Fibroblast of mammary gland (primary cell): Measurements from ENCODE around the gene MIPEP.
"Not testable (repeated sequence)": the region's sequence is repeated elsewhere in the genome, so short reads cannot be mapped to it uniquely, and the experiment has no call there.

ENCODE experiments used
- DNase-seq: peaks from one replicate; pipeline ENCODE4 v3.0.0-alpha.2; 2010; ENCODE audit warnings: low read depth
- H3K4me3 ChIP-seq: 2 replicates; pipeline ENCODE4 v1.5.1; 2011; ENCODE audit warnings: low read depth, mild to moderate bottlenecking, low read length, moderate library complexity; ENCODE audit not compliant: control insufficient read depth
- TF ChIP-seq, protein P1 (sequence below): conservative IDR thresholded peaks from 2 replicates; pipeline ENCODE4 v1.5.1; 2011; ENCODE audit warnings: low read depth, low read length, inconsistent platforms; ENCODE audit not compliant: control insufficient read depth, insufficient read depth

MIPEP gene

DNA sequence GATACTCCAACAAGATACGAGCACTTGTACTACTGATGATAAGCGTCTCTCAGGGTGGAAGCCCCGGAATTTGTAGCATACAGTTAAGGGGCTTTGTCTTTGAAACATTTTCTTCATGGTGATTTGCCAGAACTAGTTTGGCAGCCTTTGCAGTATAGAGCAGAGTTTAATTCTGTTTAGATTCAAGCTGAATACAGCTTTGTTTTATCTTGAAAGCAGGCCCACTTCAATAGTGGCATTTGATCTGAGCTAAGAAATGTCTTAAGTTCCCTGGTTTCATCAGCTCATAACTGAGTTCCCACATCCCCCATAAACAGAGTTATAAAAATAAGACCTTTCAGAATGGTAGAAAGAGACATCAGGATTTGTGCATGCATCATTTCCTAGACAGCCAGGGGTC, 125.9 kb downstream of the MIPEP start:
- TF ChIP-seq, protein P1, sequence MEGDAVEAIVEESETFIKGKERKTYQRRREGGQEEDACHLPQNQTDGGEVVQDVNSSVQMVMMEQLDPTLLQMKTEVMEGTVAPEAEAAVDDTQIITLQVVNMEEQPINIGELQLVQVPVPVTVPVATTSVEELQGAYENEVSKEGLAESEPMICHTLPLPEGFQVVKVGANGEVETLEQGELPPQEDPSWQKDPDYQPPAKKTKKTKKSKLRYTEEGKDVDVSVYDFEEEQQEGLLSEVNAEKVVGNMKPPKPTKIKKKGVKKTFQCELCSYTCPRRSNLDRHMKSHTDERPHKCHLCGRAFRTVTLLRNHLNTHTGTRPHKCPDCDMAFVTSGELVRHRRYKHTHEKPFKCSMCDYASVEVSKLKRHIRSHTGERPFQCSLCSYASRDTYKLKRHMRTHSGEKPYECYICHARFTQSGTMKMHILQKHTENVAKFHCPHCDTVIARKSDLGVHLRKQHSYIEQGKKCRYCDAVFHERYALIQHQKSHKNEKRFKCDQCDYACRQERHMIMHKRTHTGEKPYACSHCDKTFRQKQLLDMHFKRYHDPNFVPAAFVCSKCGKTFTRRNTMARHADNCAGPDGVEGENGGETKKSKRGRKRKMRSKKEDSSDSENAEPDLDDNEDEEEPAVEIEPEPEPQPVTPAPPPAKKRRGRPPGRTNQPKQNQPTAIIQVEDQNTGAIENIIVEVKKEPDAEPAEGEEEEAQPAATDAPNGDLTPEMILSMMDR, result no peak
- no peak overlapping the region for H3K4me3 ChIP-seq
- no peak for DNase-seq

DNA sequence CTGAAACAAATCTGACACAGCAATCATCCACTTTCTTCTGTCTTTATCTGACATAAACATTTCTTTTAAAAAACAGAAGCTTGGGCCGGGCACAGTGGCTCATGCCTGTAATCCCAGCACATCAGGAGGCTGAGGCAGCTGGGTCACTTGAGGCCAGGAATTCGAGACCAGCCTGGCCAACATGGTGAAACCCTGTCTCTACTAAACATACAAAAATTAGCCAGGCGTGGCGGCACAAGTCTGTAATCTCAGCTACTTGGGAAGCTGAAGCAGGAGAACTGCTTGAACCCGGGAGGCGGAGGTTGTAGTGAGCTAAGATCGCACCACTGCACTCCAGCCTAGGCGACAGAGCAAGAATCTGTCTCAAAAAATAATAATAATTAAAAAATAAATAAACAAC, 127.4 kb downstream of the MIPEP start:
- not testable (repeated sequence) for H3K4me3 ChIP-seq

DNA sequence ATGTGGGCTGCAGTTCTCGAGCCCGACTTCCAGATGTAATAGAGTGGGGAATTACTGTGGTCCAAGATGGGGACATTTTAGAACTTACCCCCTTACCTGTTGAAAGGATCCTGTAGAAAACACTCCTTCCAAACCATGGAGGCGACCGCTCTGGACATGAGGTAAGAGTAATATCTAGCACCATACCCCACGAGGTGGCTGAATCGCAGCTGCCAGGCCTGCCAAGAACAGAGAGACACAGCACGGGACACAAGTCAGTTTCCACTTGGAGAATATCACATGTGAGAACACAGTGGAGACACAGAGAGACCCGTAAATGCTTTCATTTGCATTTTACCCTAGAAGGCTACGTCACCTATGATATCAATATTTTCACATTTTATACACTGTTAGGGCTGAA, 129.2 kb downstream of the MIPEP start:
- no peak for DNase-seq
- TF ChIP-seq, protein P1, result no peak
- no peak overlapping the region for H3K4me3 ChIP-seq

More for the DNA sequence above, 127.4 kb downstream of the MIPEP start:
- not testable (repeated sequence) for DNase-seq

DNA sequence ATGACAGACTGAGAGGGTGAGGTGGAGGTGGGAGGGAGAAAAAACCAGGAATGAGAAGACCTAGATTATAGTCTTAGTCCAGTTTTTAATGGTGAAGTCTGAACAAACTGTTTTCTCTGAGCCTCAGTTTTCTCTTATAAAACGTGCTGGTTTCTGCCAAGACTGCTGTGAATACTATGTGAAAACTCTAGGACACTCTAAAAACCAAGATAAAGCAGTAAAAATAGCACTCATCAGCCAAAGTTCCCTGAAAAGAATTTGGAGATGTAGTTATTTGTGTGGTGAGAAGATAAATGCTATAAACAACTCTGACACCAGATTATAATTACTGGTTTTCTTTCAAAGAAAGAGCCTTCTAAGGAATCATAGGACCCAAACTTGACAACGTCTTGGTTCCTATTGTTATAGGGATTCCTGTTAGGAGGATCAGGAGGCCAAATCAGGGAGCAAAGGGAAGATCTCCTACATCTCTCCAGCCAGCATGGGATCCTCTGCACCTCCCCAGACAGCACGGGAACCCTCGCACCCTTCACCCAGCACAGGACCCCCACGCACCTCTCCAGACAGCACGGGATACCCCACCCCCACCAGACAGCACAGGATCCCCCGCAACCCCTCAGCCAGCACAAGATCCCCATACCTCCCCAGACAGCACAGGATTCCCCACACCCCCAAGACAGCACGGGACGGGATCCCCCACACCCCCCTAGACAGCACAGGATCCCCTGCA, 130.2 kb downstream of the MIPEP start:
- H3K4me3 ChIP-seq, result no peak overlapping the region
- TF ChIP-seq, protein P1, result no peak
- DNase-seq, result no peak

DNA sequence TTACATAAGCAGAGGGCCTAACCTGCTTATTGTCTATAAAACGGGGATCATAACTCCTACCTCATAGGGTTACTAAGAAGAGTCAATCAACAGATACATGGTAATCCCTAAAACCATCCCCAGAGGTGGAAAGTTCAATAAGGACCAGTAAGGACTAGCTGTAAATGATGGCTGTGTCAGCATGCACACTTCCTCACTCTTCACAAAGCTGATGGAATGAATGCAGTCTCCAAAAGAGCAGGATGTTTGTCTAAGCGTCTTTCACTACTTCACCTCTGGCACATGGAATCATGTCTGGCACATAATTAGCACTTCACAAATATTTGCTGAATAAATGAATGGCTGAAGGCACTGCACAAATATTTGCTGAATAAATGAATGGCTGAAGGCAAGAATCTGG, 134.2 kb downstream of the MIPEP start:
- no peak for DNase-seq
- TF ChIP-seq, protein P1, result no peak

DNA sequence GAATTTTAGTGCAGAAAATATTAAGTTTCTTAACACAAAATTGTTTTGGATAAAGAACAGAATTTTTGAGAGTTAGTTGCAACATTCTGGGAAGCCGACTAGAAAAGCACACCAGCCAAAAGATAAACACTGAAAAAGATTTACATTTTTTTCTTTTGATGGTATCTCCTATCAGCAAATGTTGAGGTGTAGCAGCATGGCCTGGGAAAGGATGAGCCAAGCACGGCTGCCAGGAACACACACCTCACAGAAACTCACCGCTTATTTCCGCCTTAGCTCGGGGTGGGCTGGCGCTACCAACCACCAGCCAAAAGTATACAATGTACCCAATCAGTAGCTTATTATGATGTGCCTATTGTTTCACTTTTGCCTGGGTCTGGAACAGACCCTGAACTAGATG, 134.7 kb downstream of the MIPEP start:
- TF ChIP-seq, protein P1, result no peak
- H3K4me3 ChIP-seq, result no peak overlapping the region
- DNase-seq, result no peak

More for the DNA sequence above, 134.2 kb downstream of the MIPEP start:
- no peak overlapping the region for H3K4me3 ChIP-seq

DNA sequence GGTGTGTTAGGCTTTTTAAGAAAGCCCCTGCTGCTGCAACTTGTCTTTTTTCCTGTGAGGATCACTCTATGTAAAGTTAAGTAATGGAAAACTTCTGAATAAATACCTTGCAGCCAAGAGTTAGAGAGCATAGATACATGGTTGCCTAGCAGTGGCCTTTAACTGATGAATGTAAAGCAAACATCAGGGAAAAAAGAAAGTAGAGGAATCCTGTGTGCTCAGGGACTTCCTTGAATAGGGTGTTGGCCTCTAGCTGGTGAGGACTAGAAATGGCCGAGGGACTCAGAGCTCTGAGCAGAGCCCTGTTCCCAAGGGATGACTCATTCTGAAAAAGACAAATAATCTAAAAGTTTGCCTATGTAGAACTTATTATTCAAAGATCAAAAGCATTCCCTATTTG, 135.7 kb downstream of the MIPEP start:
- DNase-seq, result peak; percentile 45
- no peak overlapping the region for H3K4me3 ChIP-seq
- TF ChIP-seq, protein P1, result no peak
